ENCODE results near the gene ACP6.

DNA sequence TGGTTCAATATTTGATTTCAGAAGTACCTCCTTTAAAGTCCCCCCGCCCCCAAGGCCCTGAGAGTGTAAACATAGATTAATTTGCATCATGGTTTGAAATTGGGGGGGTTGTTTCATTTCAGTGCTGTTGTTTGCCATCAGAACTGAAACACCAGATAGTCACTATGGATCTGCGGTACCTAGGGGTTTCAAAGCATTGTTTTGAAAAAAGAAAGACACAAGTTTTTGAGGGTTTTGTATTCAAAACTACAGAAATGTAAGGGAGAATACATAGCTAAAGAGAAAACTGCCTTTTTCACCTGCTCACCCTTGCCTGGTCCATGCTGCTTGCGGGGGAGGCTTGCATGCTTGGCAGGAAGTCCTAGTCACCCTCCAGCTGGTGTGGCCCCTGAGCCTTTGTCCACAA, 59.3 kb downstream of the ACP6 start:
- no peak for TF ChIP-seq CTCF (IDR thresholded peaks at IDR 0.05)
- no peak for TF ChIP-seq POLR2A (IDR thresholded peaks at IDR 0.05)
